Measurements from ENCODE around the gene SLC29A4. TPM values are rescaled to one million over a fixed set of nuclear protein-coding genes. Genes with fewer than 3 reads are reported as not detected.

SLC29A4 gene
- total and polyA plus RNA-seq, 4 donors: 1.7 to 13.9 (median 3.9) TPM

- TF ChIP-seq YY1 (IDR thresholded peaks at IDR 0.05): no peak
- no peak for TF ChIP-seq SP1 (IDR thresholded peaks at IDR 0.05)
- TF ChIP-seq HNF4A (conservative IDR thresholded peaks at IDR 0.05): no peak
- no peak for TF ChIP-seq HNF4G (IDR thresholded peaks at IDR 0.05)
- TF ChIP-seq FOXA1 (IDR thresholded peaks at IDR 0.05): no peak
- no peak for TF ChIP-seq TAF1 (conservative IDR thresholded peaks at IDR 0.05)
- no peak for TF ChIP-seq ZBTB33 (IDR thresholded peaks at IDR 0.05)
- TF ChIP-seq GABPA (IDR thresholded peaks at IDR 0.05 in 1 of 2, conservative IDR thresholded peaks at IDR 0.05 in 1 of 2): no peak
- TF ChIP-seq EGR1 (IDR thresholded peaks at IDR 0.05; ENCODE audit: low read depth in 2 of 2): no peak
- no peak for TF ChIP-seq RXRA (IDR thresholded peaks at IDR 0.05)
- no peak for TF ChIP-seq RAD21 (IDR thresholded peaks at IDR 0.05)
- no peak for TF ChIP-seq ATF3 (IDR thresholded peaks at IDR 0.05)
- no peak for TF ChIP-seq JUND (IDR thresholded peaks at IDR 0.05)
- TF ChIP-seq FOXA2 (IDR thresholded peaks at IDR 0.05): no peak
- no peak for TF ChIP-seq CTCF (IDR thresholded peaks at IDR 0.05; ENCODE audit: low read depth, low read length, missing input control)
- Histone ChIP-seq H3K27me3 (ENCODE audit: control insufficient read depth in 4 of 4, insufficient read depth in 4 of 4, low read length in 3 of 4) (no peaks in the 10 kb centered on the region), H3K4me1 (ENCODE audit: control insufficient read depth in 4 of 4, insufficient read depth in 4 of 4, low read length in 3 of 4) (no peaks in the 10 kb centered on the region), H3K9me3 (ENCODE audit: control insufficient read depth in 4 of 4, low read length in 3 of 4) (peaks cover 0 to 6% (median 2%) of the 10 kb centered on the region in 4 donors), H3K36me3 (ENCODE audit: control insufficient read depth in 4 of 4, insufficient read depth in 3 of 4, low read depth in 1 of 4, low read length in 3 of 4) (peaks cover 24 to 57% (median 28%) of the 10 kb centered on the region in 4 donors), H3K27ac (ENCODE audit: low read depth in 1 of 2, low read length in 2 of 2) (no peak overlapping the region), H3K4me3 (ENCODE audit: low read depth in 1 of 3, low read length in 3 of 3) (no peak overlapping the region), H3K9ac (ENCODE audit: low read depth in 1 of 2, low read length in 2 of 2) (no peak overlapping the region)
- no peak for DNase-seq (ENCODE audit: low spot score)
- WGBS: 96% methylated on average over 13 of the region's 13 CpGs
Measured at GRCh38 chr7:5320391-5320790, 37.6 kb downstream of the SLC29A4 start.

GRCh38 chr7:5320802-5321396, 38.2 kb downstream of the SLC29A4 start:
- Histone ChIP-seq H3K27ac (ENCODE audit: low read depth in 1 of 2, low read length in 2 of 2) (no peak overlapping the region), H3K4me3 (ENCODE audit: low read depth in 1 of 3, low read length in 3 of 3) (no peak overlapping the region), H3K4me1 (ENCODE audit: control insufficient read depth in 4 of 4, insufficient read depth in 4 of 4, low read length in 3 of 4) (no peaks in the 10 kb centered on the region), H3K9ac (ENCODE audit: low read depth in 1 of 2, low read length in 2 of 2) (no peak overlapping the region), H3K27me3 (ENCODE audit: control insufficient read depth in 4 of 4, insufficient read depth in 4 of 4, low read length in 3 of 4) (no peaks in the 10 kb centered on the region), H3K36me3 (ENCODE audit: control insufficient read depth in 4 of 4, insufficient read depth in 3 of 4, low read depth in 1 of 4, low read length in 3 of 4) (peaks cover 23 to 55% (median 27%) of the 10 kb centered on the region in 4 donors), H3K9me3 (ENCODE audit: control insufficient read depth in 4 of 4, low read length in 3 of 4) (peaks cover 0 to 6% (median 2%) of the 10 kb centered on the region in 4 donors)
- DNase-seq (ENCODE audit: low spot score): no peak
- WGBS: over 99% methylated on average over 33 of the region's 33 CpGs
- TF ChIP-seq MAX (IDR thresholded peaks at IDR 0.05) (no peak), RXRA (IDR thresholded peaks at IDR 0.05) (no peak), HNF4A (conservative IDR thresholded peaks at IDR 0.05) (no peak), CTCF (IDR thresholded peaks at IDR 0.05; ENCODE audit: low read depth, low read length, missing input control) (no peak), YY1 (IDR thresholded peaks at IDR 0.05) (no peak), FOXA1 (IDR thresholded peaks at IDR 0.05) (no peak), HNF4G (IDR thresholded peaks at IDR 0.05) (no peak), ZBTB33 (IDR thresholded peaks at IDR 0.05) (no peak), GABPA (IDR thresholded peaks at IDR 0.05 in 1 of 2, conservative IDR thresholded peaks at IDR 0.05 in 1 of 2) (no peak), ATF3 (IDR thresholded peaks at IDR 0.05) (no peak), JUND (IDR thresholded peaks at IDR 0.05) (no peak), REST (IDR thresholded peaks at IDR 0.05) (no peak)
